Measurements from ENCODE around the gene CIAPIN1.

DNA sequence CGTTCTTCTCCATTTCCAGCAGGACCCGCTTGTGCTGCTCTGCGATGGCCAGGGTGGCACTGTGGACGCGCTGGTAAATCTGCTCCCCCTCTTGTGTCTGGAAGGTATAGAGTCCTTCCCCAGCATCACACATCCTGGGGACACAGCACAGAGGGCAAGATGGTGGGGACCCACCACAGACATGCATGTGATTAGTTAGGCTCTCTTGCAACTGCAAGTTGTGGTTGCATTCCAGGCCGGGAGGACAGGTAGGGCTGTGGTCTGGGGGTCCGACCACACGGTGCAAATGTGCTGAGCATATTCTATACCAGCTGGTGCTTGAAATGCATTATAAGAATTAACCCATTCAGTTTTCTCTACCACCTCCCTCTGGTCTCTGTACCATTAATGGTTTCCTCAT, 26.7 kb upstream of the CIAPIN1 start:
- TF ChIP-seq, protein P1, sequence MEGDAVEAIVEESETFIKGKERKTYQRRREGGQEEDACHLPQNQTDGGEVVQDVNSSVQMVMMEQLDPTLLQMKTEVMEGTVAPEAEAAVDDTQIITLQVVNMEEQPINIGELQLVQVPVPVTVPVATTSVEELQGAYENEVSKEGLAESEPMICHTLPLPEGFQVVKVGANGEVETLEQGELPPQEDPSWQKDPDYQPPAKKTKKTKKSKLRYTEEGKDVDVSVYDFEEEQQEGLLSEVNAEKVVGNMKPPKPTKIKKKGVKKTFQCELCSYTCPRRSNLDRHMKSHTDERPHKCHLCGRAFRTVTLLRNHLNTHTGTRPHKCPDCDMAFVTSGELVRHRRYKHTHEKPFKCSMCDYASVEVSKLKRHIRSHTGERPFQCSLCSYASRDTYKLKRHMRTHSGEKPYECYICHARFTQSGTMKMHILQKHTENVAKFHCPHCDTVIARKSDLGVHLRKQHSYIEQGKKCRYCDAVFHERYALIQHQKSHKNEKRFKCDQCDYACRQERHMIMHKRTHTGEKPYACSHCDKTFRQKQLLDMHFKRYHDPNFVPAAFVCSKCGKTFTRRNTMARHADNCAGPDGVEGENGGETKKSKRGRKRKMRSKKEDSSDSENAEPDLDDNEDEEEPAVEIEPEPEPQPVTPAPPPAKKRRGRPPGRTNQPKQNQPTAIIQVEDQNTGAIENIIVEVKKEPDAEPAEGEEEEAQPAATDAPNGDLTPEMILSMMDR (IDR thresholded peaks at IDR 0.05; ENCODE audit: insufficient read depth, low read length): no peak
- TF ChIP-seq, protein P2, sequence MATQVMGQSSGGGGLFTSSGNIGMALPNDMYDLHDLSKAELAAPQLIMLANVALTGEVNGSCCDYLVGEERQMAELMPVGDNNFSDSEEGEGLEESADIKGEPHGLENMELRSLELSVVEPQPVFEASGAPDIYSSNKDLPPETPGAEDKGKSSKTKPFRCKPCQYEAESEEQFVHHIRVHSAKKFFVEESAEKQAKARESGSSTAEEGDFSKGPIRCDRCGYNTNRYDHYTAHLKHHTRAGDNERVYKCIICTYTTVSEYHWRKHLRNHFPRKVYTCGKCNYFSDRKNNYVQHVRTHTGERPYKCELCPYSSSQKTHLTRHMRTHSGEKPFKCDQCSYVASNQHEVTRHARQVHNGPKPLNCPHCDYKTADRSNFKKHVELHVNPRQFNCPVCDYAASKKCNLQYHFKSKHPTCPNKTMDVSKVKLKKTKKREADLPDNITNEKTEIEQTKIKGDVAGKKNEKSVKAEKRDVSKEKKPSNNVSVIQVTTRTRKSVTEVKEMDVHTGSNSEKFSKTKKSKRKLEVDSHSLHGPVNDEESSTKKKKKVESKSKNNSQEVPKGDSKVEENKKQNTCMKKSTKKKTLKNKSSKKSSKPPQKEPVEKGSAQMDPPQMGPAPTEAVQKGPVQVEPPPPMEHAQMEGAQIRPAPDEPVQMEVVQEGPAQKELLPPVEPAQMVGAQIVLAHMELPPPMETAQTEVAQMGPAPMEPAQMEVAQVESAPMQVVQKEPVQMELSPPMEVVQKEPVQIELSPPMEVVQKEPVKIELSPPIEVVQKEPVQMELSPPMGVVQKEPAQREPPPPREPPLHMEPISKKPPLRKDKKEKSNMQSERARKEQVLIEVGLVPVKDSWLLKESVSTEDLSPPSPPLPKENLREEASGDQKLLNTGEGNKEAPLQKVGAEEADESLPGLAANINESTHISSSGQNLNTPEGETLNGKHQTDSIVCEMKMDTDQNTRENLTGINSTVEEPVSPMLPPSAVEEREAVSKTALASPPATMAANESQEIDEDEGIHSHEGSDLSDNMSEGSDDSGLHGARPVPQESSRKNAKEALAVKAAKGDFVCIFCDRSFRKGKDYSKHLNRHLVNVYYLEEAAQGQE (IDR thresholded peaks at IDR 0.05; ENCODE audit: insufficient replicate concordance, low read depth): no peak
- TF ChIP-seq POLR2AphosphoS5 (IDR thresholded peaks at IDR 0.05; ENCODE audit: low read depth): no peak
- TF ChIP-seq SPI1 (IDR thresholded peaks at IDR 0.05; ENCODE audit: borderline replicate concordance, low read depth): no peak
